Kidney capillary endothelial cell (primary cell): ENCODE results near the gene PDE5A.

Source experiments
- DNase-seq: peaks from one replicate; pipeline ENCODE4 v3.0.0-alpha.2; 2018; ENCODE audit warnings: low spot score

PDE5A gene

GRCh38 chr4:119521268-119521667 is 107.3 kb downstream of the PDE5A start:
- no peak for DNase-seq

GRCh38 chr4:119518915-119519410 is 109.6 kb downstream of the PDE5A start:
- DNase-seq = no peak

- DNase-seq = no peak
Observed at GRCh38 chr4:119518230-119518892, 110.2 kb downstream of the PDE5A start.

DNA sequence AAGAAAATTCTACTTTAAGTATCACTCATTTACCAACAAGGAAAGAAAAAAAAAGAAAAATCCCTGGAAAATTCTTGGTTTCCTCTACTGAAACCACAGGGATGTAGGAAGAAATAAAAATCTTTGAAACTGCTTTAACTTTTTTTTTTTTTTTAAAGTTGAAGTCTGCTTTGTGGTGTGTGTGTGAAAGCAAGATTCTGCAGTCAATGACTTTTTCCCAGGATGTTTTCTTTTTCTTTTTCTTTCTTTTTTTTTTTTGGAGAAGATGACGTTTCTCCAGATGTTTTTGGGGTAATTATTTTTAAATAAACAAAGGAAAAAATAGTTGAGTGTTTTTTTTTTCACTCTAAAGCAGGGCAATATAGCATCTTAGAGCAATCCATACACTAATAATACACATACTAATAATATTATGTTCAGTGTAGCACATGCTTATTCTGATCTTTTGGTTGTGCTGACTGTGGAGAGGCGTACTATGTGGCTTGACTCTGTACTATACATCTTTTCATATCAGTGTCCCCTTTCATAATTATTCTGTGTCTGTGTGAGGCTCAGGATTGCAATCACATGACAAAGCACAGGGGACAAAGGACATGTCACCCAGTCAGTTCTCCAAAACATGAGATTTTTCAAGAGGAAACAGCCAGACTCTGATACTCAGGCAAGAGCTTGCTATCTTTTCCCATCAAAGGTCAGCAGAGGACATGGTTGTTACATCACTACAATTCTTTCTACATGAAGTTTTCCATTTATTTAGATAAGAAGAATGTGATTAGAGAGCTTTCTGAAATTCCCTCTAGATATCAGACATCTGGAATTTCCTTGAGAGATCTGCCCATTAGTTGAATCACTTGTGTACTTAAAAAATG is 111.0 kb downstream of the PDE5A start:
- no peak for DNase-seq

- DNase-seq = no peak
Observed at GRCh38 chr4:119512398-119512797, 116.2 kb downstream of the PDE5A start.

GRCh38 chr4:119510395-119511149 is 118.0 kb downstream of the PDE5A start:
- DNase-seq = no peak

- no peak for DNase-seq
Observed at GRCh38 chr4:119508281-119508680, 120.3 kb downstream of the PDE5A start.

- no peak for DNase-seq
Observed at GRCh38 chr4:119506806-119507205, 121.8 kb downstream of the PDE5A start.

GRCh38 chr4:119504616-119505015 is 124.0 kb downstream of the PDE5A start:
- no peak for DNase-seq

DNA sequence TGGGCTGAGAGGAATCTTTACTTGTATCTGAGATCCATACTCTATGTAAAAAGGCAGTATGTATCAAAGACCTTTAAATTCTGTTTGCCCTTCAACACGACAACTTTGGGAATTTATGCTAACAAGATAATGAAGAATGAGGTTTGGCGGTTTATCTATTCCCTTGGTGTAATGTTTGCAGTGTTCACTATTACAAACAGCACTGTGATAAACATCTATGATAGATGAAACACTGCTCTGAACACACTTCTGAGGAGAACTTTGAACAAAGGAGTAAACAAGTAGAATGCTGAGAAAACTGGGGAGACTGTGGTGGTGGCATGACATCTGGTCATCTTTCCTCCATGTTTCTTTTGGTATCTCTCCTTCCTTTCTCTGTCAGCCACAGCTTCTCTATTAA is 126.9 kb downstream of the PDE5A start:
- no peak for DNase-seq

DNA sequence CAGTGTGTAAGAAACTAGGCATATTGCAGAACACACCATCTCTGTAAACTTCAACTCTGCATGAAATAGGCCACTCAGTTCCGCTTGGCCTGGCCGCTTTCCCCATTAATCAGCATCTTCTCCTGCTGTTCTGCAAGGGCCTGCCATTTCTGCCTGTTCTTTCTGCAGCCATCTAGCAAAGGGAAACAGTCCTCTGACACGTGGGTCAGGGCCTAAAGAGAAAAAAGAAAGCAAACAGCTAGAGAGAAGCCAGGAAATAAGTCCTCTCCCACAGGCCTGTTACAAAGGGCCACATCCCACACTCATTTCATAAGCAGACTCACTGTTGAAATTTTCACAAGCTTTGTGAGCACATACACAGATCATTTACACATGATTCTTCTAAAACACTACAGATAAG is 130.1 kb downstream of the PDE5A start:
- DNase-seq = no peak

DNA sequence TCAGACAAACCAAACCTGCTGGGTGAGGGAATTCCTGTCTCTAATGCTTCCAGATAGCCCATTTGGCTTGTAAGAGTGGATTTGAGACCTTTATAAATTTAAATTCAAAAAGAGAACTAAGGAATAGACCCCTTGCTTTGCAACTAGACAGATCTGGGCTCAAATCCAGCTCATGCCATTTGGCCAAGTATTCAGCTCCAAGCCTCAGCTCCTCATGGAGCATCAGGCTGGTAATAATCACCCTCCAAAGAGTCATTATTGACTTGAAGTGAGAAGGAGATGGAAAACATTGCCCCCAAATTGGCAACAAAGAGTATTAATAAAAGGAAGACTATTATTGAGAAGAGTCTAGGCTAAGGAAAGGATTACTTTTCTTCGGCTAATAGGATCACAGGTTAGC is 134.7 kb downstream of the PDE5A start:
- DNase-seq = no peak

- DNase-seq = no peak
Observed at GRCh38 chr4:119493419-119493818, 135.2 kb downstream of the PDE5A start.

DNA sequence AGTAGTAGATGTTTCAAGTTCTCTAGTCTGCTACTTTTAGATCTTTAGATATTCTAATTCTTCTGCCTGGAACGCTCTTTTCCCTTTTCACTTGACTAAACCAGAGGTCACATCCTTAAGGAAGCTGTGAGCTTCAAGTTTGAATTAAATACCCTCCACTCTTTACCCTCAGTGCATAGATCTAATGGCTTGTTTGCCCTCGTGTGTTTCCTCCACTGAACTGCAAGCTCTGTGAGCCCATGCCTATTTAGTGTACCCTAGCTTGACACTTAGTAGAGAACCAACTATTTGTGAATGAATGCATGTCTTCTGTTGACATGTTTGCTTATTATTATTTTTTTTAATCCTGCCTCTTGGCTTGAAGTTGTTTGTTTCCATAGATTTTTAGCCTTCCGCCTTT is 138.3 kb downstream of the PDE5A start:
- DNase-seq = peak; percentile 67

- DNase-seq = no peak
Observed at GRCh38 chr4:119489305-119489704, 139.3 kb downstream of the PDE5A start.

DNA sequence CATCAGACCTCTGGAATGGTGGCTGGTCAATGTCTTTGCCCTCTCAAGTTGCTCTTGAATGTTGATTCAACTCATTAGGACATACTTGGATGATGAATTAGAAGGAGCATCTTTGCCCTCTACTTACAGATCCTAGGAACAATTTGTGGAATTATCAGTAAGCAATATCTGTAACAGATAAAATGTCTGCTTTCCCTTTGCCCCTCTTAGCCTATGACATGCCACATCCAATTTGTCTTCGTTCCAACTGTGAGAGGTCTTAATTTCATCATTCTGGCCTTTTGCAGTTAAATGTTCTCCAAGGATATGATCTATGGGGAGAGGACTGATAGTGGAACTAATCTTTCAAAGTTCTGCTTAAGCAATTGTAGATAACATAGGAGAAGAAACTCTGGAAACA is 148.3 kb downstream of the PDE5A start:
- DNase-seq = no peak

- DNase-seq = no peak
Observed at GRCh38 chr4:119479835-119480234, 148.8 kb downstream of the PDE5A start.

GRCh38 chr4:119479180-119479808 is 149.3 kb downstream of the PDE5A start:
- no peak for DNase-seq

DNA sequence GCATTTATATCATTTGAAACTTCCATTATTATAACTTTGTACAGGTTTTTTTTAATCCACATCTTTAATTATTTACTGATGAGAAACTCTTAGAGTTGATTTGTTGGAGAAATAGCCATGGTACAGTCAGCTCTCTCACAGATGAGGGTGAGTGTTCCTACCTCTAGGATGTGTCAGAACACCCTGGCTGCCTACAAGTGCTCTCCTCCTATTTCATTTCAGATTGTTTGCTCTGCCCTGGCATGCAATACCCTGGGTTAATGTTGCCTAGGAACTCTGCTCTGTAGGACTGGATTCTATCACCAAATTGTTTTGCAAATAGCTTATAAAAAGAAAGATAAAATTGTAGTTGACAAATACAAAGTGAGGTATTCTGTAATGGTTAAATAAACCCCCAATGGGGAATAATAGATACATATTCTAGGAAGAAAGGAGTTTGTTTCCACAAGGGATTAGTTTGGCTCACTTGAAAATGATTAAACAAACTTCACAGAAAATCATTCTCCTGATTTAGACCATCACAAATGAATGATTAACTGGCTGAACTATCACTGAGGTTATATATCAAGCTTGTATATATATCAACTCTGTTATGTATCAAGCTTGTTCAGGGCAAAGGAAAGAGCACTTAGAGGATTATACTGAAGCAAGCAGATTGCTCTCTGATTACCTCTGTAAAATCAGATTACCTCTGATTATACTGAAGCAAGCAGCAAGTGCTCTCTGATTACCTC is 150.0 kb downstream of the PDE5A start:
- no peak for DNase-seq

GRCh38 chr4:119477412-119478053 is 151.1 kb downstream of the PDE5A start:
- DNase-seq = no peak

DNA sequence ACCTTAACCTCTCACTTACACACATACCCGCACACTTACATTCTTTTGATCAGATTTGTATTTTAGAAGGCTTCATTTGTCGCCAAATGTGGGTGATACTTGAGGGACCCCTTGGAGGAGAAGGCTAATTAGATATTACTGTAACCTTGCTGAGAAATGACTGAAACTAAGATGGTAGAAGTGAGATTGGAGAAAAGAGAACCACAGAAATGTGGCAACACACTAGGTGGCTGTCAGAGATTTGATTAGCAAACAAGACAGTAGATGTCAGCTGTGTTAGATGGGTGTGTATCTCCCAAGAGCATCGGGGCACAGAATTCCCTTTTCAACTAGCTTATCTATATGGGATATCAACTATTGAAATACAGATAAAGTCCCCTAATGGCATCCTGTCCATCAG is 157.3 kb downstream of the PDE5A start:
- no peak for DNase-seq
